Osteoblast (primary cell): ENCODE results near the gene MAST1. TPM values are rescaled to one million over a fixed set of nuclear protein-coding genes. Genes with fewer than 3 reads are reported as not detected.
"Not testable (repeated sequence)": the region's sequence is repeated elsewhere in the genome, so short reads cannot be mapped to it uniquely, and the experiment has no call there.

ENCODE experiments used
- DNase-seq: peaks from one replicate; pipeline ENCODE4 v3.0.0; 2011; ENCODE audit warnings: low spot score, mixed read lengths; ENCODE audit not compliant: insufficient read length; ENCODE audit errors: missing footprints
- H2AFZ ChIP-seq: 2 replicates; pipeline ENCODE4 v1.6.0; 2011; ENCODE audit warnings: mild to moderate bottlenecking, low read length
- H3K27ac ChIP-seq: 2 replicates; pipeline ENCODE4 v1.5.1; 2011; ENCODE audit warnings: mild to moderate bottlenecking, low read depth, low read length, moderate library complexity
- H3K27me3 ChIP-seq: 2 replicates; pipeline ENCODE4 v1.6.0; 2012; ENCODE audit warnings: mild to moderate bottlenecking, control low read depth, inconsistent platforms, low read length, moderate library complexity; ENCODE audit not compliant: insufficient read depth
- H3K36me3 ChIP-seq: 2 replicates; pipeline ENCODE4 v1.5.1; 2011; ENCODE audit warnings: mild to moderate bottlenecking, low read length, control low read depth, moderate library complexity; ENCODE audit not compliant: insufficient read depth
- H3K4me1 ChIP-seq: 2 replicates; pipeline ENCODE4 v1.5.1; 2011; ENCODE audit warnings: mild to moderate bottlenecking, low read length, control low read depth, moderate library complexity; ENCODE audit not compliant: insufficient read depth
- H3K4me2 ChIP-seq: 2 replicates; pipeline ENCODE4 v1.6.0; 2011; ENCODE audit warnings: mild to moderate bottlenecking, low read length; ENCODE audit not compliant: insufficient read depth
- H3K4me3 ChIP-seq: fragments of 200-600 bp; sonication (generic); 3 replicates; pipeline ENCODE4 v1.5.1; 2012; ENCODE audit warnings: mild to moderate bottlenecking, low read length, inconsistent platforms; ENCODE audit not compliant: insufficient read depth
- H3K79me2 ChIP-seq: 2 replicates; pipeline ENCODE4 v1.6.0; 2012; ENCODE audit warnings: mild to moderate bottlenecking, low read length, control low read depth, inconsistent platforms; ENCODE audit not compliant: insufficient read depth
- H3K9me3 ChIP-seq: 2 replicates; pipeline ENCODE4 v1.5.1; 2011; ENCODE audit warnings: low read depth, low read length, control low read depth
- H4K20me1 ChIP-seq: 2 replicates; pipeline ENCODE4 v1.6.0; 2012; ENCODE audit warnings: mild to moderate bottlenecking, low read length, control low read depth; ENCODE audit not compliant: insufficient read depth
- total RNA-seq: library from RNA; depleted of rRNA; stranded (reverse); fragments of >200 nt; gene quantifications from 2 replicates; pipeline ENCODE4 v1.2.3, GENCODE V29; 2012
- TF ChIP-seq, protein P1 (sequence below): IDR thresholded peaks from 2 replicates; pipeline ENCODE4 v1.5.1; 2011; ENCODE audit warnings: mild to moderate bottlenecking, low read depth, low read length, moderate library complexity; ENCODE audit errors: extremely low read depth

Gene MAST1
- total RNA-seq, 1 donor = 0.72 TPM

DNA sequence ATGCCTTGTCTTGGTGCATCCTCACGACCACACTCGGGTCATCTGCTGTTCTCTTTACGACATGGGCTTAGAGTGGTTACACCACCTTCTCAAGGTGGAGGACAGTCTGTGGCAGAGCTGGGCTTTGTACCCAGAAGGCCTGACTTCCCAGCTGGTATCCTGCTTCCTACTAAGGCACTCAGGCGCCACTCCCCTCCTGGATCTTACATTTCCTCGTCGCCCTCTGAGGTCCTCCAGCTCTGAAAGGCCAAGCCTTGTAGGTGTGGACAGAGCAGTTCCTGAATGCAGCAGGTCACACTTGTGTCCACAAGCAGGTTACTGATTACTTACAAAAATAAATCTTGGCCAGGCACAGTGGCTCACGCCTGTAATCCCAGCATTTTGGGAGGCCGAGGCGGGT, 68.9 kb downstream of the MAST1 start:
- Histone ChIP-seq H3K9me3 (no peaks in the 10 kb centered on the region), H3K4me1 (no peaks in the 10 kb centered on the region), H4K20me1 (no peaks in the 10 kb centered on the region), H3K36me3 (no peaks in the 10 kb centered on the region), H3K27me3 (no peaks in the 10 kb centered on the region), H2AFZ (no peak overlapping the region), H3K4me2 (no peak overlapping the region), H3K79me2 (no peaks in the 10 kb centered on the region), H3K27ac (no peak overlapping the region), H3K4me3 (no peak overlapping the region)
- DNase-seq = peak; percentile 54
- TF ChIP-seq, protein P1, sequence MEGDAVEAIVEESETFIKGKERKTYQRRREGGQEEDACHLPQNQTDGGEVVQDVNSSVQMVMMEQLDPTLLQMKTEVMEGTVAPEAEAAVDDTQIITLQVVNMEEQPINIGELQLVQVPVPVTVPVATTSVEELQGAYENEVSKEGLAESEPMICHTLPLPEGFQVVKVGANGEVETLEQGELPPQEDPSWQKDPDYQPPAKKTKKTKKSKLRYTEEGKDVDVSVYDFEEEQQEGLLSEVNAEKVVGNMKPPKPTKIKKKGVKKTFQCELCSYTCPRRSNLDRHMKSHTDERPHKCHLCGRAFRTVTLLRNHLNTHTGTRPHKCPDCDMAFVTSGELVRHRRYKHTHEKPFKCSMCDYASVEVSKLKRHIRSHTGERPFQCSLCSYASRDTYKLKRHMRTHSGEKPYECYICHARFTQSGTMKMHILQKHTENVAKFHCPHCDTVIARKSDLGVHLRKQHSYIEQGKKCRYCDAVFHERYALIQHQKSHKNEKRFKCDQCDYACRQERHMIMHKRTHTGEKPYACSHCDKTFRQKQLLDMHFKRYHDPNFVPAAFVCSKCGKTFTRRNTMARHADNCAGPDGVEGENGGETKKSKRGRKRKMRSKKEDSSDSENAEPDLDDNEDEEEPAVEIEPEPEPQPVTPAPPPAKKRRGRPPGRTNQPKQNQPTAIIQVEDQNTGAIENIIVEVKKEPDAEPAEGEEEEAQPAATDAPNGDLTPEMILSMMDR = no peak

DNA sequence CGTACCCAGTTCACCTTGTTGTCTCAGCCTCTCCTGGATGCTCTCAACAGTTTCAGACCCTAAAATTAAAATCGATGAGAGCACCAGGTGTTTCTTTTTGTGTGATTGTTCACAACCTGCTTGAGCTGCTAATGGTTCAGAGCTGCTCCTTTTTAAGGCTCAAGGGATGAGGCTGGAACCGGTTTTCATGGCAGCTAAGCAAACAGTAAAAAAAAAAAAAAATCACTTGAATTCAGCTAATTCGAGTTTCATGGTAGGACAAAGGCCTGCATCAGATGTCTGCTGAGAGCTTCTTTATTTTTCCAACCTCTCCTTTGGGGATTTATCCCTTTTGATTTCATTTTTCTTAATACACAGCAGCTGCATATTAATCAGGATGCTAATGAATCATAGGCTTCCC, 74.3 kb downstream of the MAST1 start:
- TF ChIP-seq, protein P1 = no peak
- peak overlapping the region; percentile 77 for H3K4me2 ChIP-seq

DNA sequence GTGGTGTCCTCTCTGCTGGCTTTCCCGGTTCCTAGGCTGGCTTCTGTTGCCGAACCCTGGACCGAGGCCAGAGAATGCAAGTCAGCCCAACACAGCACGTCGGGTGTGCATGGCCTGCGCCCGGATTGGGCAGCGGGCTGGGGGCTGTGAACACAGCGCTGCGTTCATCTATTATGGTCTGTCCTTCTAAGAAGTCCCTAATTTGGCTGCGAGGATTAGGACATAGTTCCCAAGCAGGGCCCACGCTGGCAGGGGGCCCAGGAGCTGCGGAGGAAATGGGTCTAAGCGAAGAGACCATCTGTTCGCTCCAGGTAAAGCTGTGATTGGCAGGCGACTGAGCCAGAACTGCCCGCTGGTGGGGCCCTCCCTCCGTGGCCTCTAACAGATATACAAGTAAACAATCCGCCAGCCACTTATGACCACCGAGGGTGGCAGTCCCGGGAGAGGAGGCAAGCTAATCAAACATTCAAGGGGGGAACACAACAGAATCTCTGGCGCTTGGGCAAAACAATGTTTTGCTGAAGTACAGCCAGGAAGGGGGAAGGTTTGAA, 74.8 kb downstream of the MAST1 start:
- Histone ChIP-seq H3K4me1 (peaks cover 17% of the 10 kb centered on the region), H3K79me2 (no peaks in the 10 kb centered on the region), H3K27me3 (peaks cover 6% of the 10 kb centered on the region), H4K20me1 (no peaks in the 10 kb centered on the region), H3K4me3 (peak overlapping the region; percentile 45), H3K4me2 (peak overlapping the region; percentile 77), H3K36me3 (no peaks in the 10 kb centered on the region), H3K9me3 (no peaks in the 10 kb centered on the region), H3K27ac (no peak overlapping the region), H2AFZ (peak overlapping the region; percentile 73)
- TF ChIP-seq, protein P1 = no peak
- peak; percentile 77 for DNase-seq

More for the DNA sequence above, 74.3 kb downstream of the MAST1 start:
- no peaks in the 10 kb centered on the region for H3K9me3 ChIP-seq
- no peaks in the 10 kb centered on the region for H4K20me1 ChIP-seq
- peaks cover 6% of the 10 kb centered on the region for H3K27me3 ChIP-seq
- no peaks in the 10 kb centered on the region for H3K79me2 ChIP-seq
- H3K4me1 ChIP-seq = peaks cover 17% of the 10 kb centered on the region
- no peak overlapping the region for H3K27ac ChIP-seq
- DNase-seq = peak; percentile 19
- peak overlapping the region; percentile 45 for H3K4me3 ChIP-seq
- H2AFZ ChIP-seq = peak overlapping the region; percentile 73
- H3K36me3 ChIP-seq = no peaks in the 10 kb centered on the region

DNA sequence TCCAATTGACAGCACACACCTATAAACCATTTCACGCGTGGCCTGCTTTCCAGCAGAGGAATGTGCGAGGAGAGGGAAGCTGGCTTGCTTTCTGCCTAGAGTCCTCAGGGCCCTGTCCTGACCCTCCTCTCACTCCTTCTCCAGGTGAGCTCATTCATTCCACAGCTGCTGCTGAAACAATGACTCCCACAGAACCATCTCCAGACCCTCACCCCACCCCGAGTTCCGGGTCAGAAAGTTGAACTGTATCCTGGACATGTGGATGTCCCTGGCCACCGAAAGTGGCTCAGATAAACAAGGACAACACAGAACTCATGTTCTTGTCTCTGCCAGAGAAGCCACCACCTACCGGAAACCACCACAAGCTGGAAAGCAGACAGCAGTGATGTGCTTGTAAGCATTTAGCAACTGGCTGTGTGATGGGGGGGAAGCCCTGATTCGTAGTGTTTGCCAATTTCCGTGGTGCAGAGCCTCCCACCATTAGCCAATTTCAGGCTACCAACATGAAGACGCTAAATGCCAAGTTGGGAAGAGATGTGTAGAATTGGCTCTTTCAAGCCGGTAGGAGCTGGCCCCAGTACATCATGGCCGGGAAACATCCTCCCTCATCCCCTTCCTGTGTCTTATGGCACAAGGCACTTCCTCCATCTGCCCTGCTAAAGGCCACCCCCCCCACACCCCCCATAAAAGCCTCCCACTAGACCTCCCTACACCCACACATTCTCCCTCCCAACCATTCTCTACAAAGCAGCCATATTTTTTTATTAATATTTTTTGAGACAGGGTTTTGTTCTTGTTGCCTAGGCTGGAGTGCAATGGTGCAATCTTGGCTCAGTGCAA, 75.8 kb downstream of the MAST1 start:
- Histone ChIP-seq H3K27ac (no peak overlapping the region), H3K9me3 (no peaks in the 10 kb centered on the region), H3K4me3 (no peak overlapping the region), H3K4me1 (peaks cover 20% of the 10 kb centered on the region), H3K79me2 (no peaks in the 10 kb centered on the region), H3K36me3 (no peaks in the 10 kb centered on the region), H4K20me1 (no peaks in the 10 kb centered on the region), H3K4me2 (no peak overlapping the region), H2AFZ (peak overlapping the region; percentile 40), H3K27me3 (peaks cover 6% of the 10 kb centered on the region)
- TF ChIP-seq, protein P1 = no peak
- DNase-seq = peak; percentile 67

DNA sequence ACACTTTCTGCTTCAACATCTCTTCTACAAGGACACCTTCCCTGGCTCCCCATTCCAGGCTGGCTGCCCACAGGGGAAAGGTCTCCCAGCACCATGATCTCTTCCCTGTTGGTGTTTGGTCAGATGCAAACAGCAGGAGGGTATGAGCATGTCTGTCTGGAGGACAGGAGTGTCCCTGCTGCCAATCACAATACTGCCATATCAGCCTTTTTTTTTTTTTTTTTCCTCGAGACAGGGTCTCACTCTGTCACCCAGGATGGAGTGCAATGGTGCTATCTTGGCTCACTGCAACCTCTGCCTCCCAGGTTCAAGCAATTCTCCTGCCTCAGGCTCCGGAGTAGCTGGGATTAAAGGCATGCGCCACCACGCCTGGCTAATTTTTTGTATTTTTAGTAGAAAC, 77.5 kb downstream of the MAST1 start:
- not testable (repeated sequence) for H3K27ac ChIP-seq, H3K9me3 ChIP-seq, H2AFZ ChIP-seq, H3K4me2 ChIP-seq, H3K27me3 ChIP-seq, H3K36me3 ChIP-seq, H3K4me3 ChIP-seq, H3K79me2 ChIP-seq, H4K20me1 ChIP-seq
- peaks cover 20% of the 10 kb centered on the region for H3K4me1 ChIP-seq
- DNase-seq = peak; percentile 44
